Heart right ventricle (tissue), 16 donors: ENCODE results near the gene FAM25C. TPM values are rescaled to one million over a fixed set of nuclear protein-coding genes. Genes with fewer than 3 reads are reported as not detected.
"Not testable (repeated sequence)": the region's sequence is repeated elsewhere in the genome, so short reads cannot be mapped to it uniquely, and the experiment has no call there.

Experiments
- ATAC-seq, 8 donors: fragments of 200-7000 bp; cut with Tn5 transposase; one replicate each; pipeline ENCODE4 v1.9.1; 2020; ENCODE audit warnings: mild to moderate bottlenecking in 8 of 8, moderate library complexity in 8 of 8, moderate number of reproducible peaks in 1 of 8
- DNase-seq, 2 donors: peaks; one replicate each; pipeline ENCODE4 v3.0.0-alpha.2; 2020
- H3K27ac ChIP-seq, 10 donors: fragments of 200-600 bp; sonication (generic) in 2 of 10; one replicate each; pipeline versions ENCODE4 v1.5.0 to v1.8.0; 2020 to 2022; ENCODE audit warnings: mild to moderate bottlenecking in 3 of 10
- H3K27me3 ChIP-seq, 7 donors: fragments of 200-600 bp; one replicate each; pipeline ENCODE4 v1.8.0; 2021 to 2022; ENCODE audit warnings: mild to moderate bottlenecking in 2 of 7
- H3K36me3 ChIP-seq, 9 donors: fragments of 200-600 bp; sonication (generic) in 1 of 9; one replicate each; pipeline versions ENCODE4 v1.5.0 to v1.8.0; 2020 to 2022; ENCODE audit warnings: mild to moderate bottlenecking in 2 of 9
- H3K4me1 ChIP-seq, 9 donors: fragments of 200-600 bp; sonication (generic) in 1 of 9; one replicate each; pipeline versions ENCODE4 v1.5.0 to v1.8.0; 2020 to 2022; ENCODE audit warnings: mild to moderate bottlenecking in 4 of 9
- H3K4me3 ChIP-seq, 10 donors: fragments of 200-600 bp; sonication (generic) in 2 of 10; one replicate each; pipeline versions ENCODE4 v1.5.0 to v1.8.0; 2020 to 2022; ENCODE audit warnings: mild to moderate bottlenecking in 7 of 10, moderate library complexity in 2 of 10
- H3K9me3 ChIP-seq, 11 donors: fragments of 200-600 bp in 10 of 11; sonication (generic) in 2 of 11; one replicate each; pipeline versions ENCODE4 v1.5.0 to v1.8.0; 2013 to 2022; ENCODE audit warnings: mild to moderate bottlenecking in 2 of 11, control low read depth in 1 of 11, moderate library complexity in 1 of 11
- WGBS, 2 donors: extraction: QIAGEN DNeasy Blood & Tissue Kit; methylation state at CpG; one replicate each; pipeline ENCODE4 v1.1.7; 2013; ENCODE audit warnings: inconsistent platforms in 1 of 2; 5-methylcytosine and 5-hydroxymethylcytosine counted together
- intact Hi-C, 10 donors: fragments of 100-400 bp; cut with DNase I; formaldehyde crosslinking; loops; one replicate each; pipeline versions ENCODE4 v1.11.1 to v1.14.2; 2022
- polyA plus RNA-seq, 2 donors: library from polyadenylated mRNA; stranded (reverse); fragments of 200-250 nt; gene quantifications; one replicate each; pipeline ENCODE4 v1.2.3, GENCODE V29; 2013
- total RNA-seq, 10 donors: library from RNA; stranded (reverse); fragmentation: NEBNext Ultra II Directional in 3 of 10; extraction: Animal tissue kit (Norgen Biotek cat#: 25700) in 3 of 10; gene quantifications; one replicate each; pipeline versions ENCODE4 v1.2.1 to v1.2.4, GENCODE V29; 2021 to 2023
- donor health status: Arrhythmogenic right ventricular cardiomyopathy.
- donor health status: ischemic (EF 13 %, LVEDD 7.1; RV severe dilation, severe dysfunction).
- donor health status: healthy with polysubstance abuse.
- donor health status: DM: no; HTN: yes; CAD: no.
- donor health status: DM: no; HTN: no; CAD: no.
- donor health status: ischemic (EF 25% LVEDD 6.9; RV normal size, moderate dysfunction).
- donor health status: ischemic (EF 25% LVEDD 5.7; RV mildly dilated, moderate dysfunction).
- donor health status: healthy.
- donor health status: DM: yes; HTN: yes; CAD: no.
- donor health status: Ischemic cardiomyopathy.
- donor health status: ischemic (EF 35%, LVEDD 5.7; RV mildly dilated, moderate dysfunction).
- donor health status: nonischemic (EF 11% LVEDD 7.7; RV severe dilation, severe dysfunction).
- donor health status: DM: yes; HTN: yes; CAD: no.
- donor health status: PGD.
- donor health status: ischemic (EF 29% LVEDD 5.4; RV normal size, mild dysfunction).
- donor health status: nonischemic (EF 23%, LVEDD 6.1; RV moderate dilation, normal function).

The FAM25C gene
- total and polyA plus RNA-seq, 12 donors = not detected

GRCh38 chr10:47959677-47960076 lies 39.9 kb downstream of the FAM25C start:
- 89 to 95% methylated on average over 3 of the region's 5 CpGs for WGBS, 2 donors
- H3K4me3 ChIP-seq, H3K36me3 ChIP-seq, H3K9me3 ChIP-seq, H3K27ac ChIP-seq, DNase-seq, ATAC-seq, H3K4me1 ChIP-seq, intact Hi-C loops, H3K27me3 ChIP-seq: not testable (repeated sequence)

- H3K36me3 ChIP-seq, H3K4me1 ChIP-seq, H3K9me3 ChIP-seq, DNase-seq, intact Hi-C loops, H3K27me3 ChIP-seq, H3K27ac ChIP-seq, H3K4me3 ChIP-seq: not testable (repeated sequence)
- 64 to 71% methylated on average over 8 of the region's 8 CpGs for WGBS, 2 donors
- ATAC-seq = peak in 7 of 8 donors; percentile 34 to 85 (median 76)
These were observed 42.4 kb downstream of the FAM25C start for GRCh38 chr10:47957158-47957557.

- not testable (repeated sequence) for ATAC-seq, DNase-seq
- WGBS, 2 donors = 67 to 76% methylated on average over 1 of the region's 1 CpG
These were observed 52.2 kb downstream of the FAM25C start for GRCh38 chr10:47947424-47947823.

More at GRCh38 chr10:47947424-47947823, 52.2 kb downstream of the FAM25C start:
- H3K4me1 ChIP-seq, H3K27me3 ChIP-seq, intact Hi-C loops, H3K4me3 ChIP-seq, H3K36me3 ChIP-seq, H3K27ac ChIP-seq, H3K9me3 ChIP-seq: not testable (repeated sequence)

Other genes starting within 250 kb of the FAM25C start
- gene SYT15B, start 236.2 kb downstream of the FAM25C start, total RNA-seq = 1 to 10 TPM in 6 of 10 donors, under 1 TPM in 4; 0.25 to 3.8 (median 1.3) TPM
- gene SYT15B, start 236.2 kb downstream of the FAM25C start, polyA plus RNA-seq = under 1 TPM; 0.37 to 0.67 TPM
- gene NPY4R2, start 81.1 kb downstream of the FAM25C start, total RNA-seq = not detected
- gene NPY4R2, start 81.1 kb downstream of the FAM25C start, polyA plus RNA-seq = not detected